IMR-90 (cell line): ENCODE results near the gene TRIM21.

Source experiments
- BHLHE40 ChIP-seq: fragments of 150-350 bp; IDR thresholded peaks from 2 replicates; pipeline ENCODE4 v1.6.1; 2016; ENCODE audit warnings: mild to moderate bottlenecking, low read depth, low read length
- CEBPB ChIP-seq: IDR thresholded peaks from 2 replicates; pipeline ENCODE4 v1.6.1; 2012; ENCODE audit warnings: low read depth, low read length, improper control_type of control experiment
- MAFK ChIP-seq: IDR thresholded peaks from 2 replicates; pipeline ENCODE4 v1.6.1; 2012; ENCODE audit warnings: low read depth, low read length, improper control_type of control experiment
- MAZ ChIP-seq: IDR thresholded peaks from 2 replicates; pipeline ENCODE4 v1.6.1; 2012; ENCODE audit warnings: low read depth, mild to moderate bottlenecking, low read length, improper control_type of control experiment, moderate library complexity, borderline replicate concordance
- MXI1 ChIP-seq: IDR thresholded peaks from 2 replicates; pipeline ENCODE4 v1.6.1; 2012; ENCODE audit warnings: low read depth, mild to moderate bottlenecking, low read length, moderate library complexity, borderline replicate concordance
- POLR2A ChIP-seq: IDR thresholded peaks from 2 replicates; pipeline ENCODE4 v1.6.1; 2012; ENCODE audit warnings: mild to moderate bottlenecking, low read depth, low read length
- RFX5 ChIP-seq: IDR thresholded peaks from 2 replicates; pipeline ENCODE4 v1.8.0; 2012; ENCODE audit warnings: low read depth, mild to moderate bottlenecking, low read length, moderate library complexity
- TF ChIP-seq, protein P1 (sequence below): conservative IDR thresholded peaks from 2 replicates; pipeline ENCODE4 v1.5.1; 2012; ENCODE audit warnings: mild to moderate bottlenecking, low read depth, low read length, improper control_type of control experiment

DNA sequence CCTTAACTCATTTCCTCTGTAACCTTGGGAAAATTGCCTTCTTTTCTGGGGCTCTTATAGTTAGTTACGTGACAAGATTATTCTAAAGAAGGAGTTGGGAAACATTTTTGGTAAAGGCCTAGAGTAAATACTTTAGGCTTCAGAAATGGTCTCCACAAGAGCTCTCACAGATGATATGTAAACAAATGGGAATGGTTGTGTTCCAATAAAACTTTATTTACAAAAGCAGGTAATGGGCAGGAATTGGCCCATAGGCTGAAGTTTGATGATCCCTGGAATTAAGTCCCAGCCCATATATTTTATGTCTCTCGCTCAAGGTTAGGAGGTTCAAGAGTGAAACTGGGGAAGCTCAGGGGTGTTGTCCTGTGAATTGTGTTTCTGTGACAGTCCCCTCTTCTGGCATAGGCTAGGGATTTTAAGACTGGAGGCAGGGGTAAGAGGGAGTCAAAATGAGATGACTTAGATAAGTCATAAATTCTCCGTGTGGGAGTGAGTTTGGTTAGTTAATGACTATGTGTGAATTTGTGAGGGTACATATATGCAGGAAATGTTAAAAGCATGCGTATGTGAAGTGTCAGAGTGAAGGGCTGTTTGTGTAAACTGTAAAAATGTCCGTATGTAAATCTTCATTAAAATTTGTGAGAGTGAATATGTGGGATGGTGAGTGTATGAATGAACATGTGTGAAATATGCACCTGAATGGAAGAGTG lies 17.9 kb downstream of the TRIM21 start:
- TF ChIP-seq POLR2A (no peak), CEBPB (no peak), MAFK (no peak), MXI1 (no peak), MAZ (no peak), BHLHE40 (no peak), RFX5 (no peak)
- TF ChIP-seq, protein P1, sequence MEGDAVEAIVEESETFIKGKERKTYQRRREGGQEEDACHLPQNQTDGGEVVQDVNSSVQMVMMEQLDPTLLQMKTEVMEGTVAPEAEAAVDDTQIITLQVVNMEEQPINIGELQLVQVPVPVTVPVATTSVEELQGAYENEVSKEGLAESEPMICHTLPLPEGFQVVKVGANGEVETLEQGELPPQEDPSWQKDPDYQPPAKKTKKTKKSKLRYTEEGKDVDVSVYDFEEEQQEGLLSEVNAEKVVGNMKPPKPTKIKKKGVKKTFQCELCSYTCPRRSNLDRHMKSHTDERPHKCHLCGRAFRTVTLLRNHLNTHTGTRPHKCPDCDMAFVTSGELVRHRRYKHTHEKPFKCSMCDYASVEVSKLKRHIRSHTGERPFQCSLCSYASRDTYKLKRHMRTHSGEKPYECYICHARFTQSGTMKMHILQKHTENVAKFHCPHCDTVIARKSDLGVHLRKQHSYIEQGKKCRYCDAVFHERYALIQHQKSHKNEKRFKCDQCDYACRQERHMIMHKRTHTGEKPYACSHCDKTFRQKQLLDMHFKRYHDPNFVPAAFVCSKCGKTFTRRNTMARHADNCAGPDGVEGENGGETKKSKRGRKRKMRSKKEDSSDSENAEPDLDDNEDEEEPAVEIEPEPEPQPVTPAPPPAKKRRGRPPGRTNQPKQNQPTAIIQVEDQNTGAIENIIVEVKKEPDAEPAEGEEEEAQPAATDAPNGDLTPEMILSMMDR, result no peak
